Hepatocyte (in vitro differentiated cells): ENCODE measurements around the gene DAB1. TPM values are rescaled to one million over a fixed set of nuclear protein-coding genes. Genes with fewer than 3 reads are reported as not detected.

Experiments used
- DNase-seq: peaks from one replicate; pipeline ENCODE4 v3.0.0-alpha.2; 2016; ENCODE audit warnings: low spot score
- H2AFZ ChIP-seq: fragments of 200-600 bp; sonication (generic); 2 replicates; pipeline ENCODE4 v1.6.0; 2016; ENCODE audit warnings: antibody characterized with exemption, mild to moderate bottlenecking
- H3K27ac ChIP-seq: fragments of 200-600 bp; sonication (generic); 2 replicates; pipeline ENCODE4 v1.5.1; 2016; ENCODE audit warnings: mild to moderate bottlenecking
- H3K27me3 ChIP-seq: fragments of 200-600 bp; sonication (generic); 2 replicates; pipeline ENCODE4 v1.6.1; 2016
- H3K36me3 ChIP-seq: fragments of 200-600 bp; sonication (generic); replicated peaks from 2 replicates; pipeline ENCODE4 v1.5.1; 2016; ENCODE audit warnings: low read depth; ENCODE audit not compliant: insufficient read depth
- H3K4me1 ChIP-seq: fragments of 200-600 bp; sonication (generic); 2 replicates; pipeline ENCODE4 v1.5.1; 2016; ENCODE audit warnings: mild to moderate bottlenecking, moderate library complexity; ENCODE audit not compliant: insufficient read depth
- H3K4me2 ChIP-seq: fragments of 200-600 bp; sonication (generic); 2 replicates; pipeline ENCODE4 v1.6.0; 2016
- H3K4me3 ChIP-seq: fragments of 200-600 bp; sonication (generic); 2 replicates; pipeline ENCODE4 v1.5.1; 2016; ENCODE audit warnings: mild to moderate bottlenecking
- H3K79me2 ChIP-seq: fragments of 200-600 bp; sonication (generic); 2 replicates; pipeline ENCODE4 v1.6.0; 2017; ENCODE audit warnings: mild to moderate bottlenecking
- H3K9me2 ChIP-seq: fragments of 200-600 bp; sonication (generic); replicated peaks from 2 replicates; pipeline ENCODE4 v1.6.0; 2017; ENCODE audit warnings: mild to moderate bottlenecking; ENCODE audit not compliant: insufficient read depth
- H3K9me3 ChIP-seq: fragments of 200-600 bp; sonication (generic); 2 replicates; pipeline ENCODE4 v1.5.1; 2016; ENCODE audit warnings: low read depth, mild to moderate bottlenecking
- H4K20me1 ChIP-seq: fragments of 200-600 bp; sonication (generic); 2 replicates; pipeline ENCODE4 v1.6.0; 2016; ENCODE audit warnings: mild to moderate bottlenecking; ENCODE audit not compliant: insufficient read depth, poor library complexity, severe bottlenecking
- EZH2 ChIP-seq: fragments of 200-600 bp; sonication (generic); IDR thresholded peaks from 2 replicates; pipeline ENCODE4 v1.6.1; 2016; ENCODE audit warnings: antibody characterized with exemption, mild to moderate bottlenecking, borderline replicate concordance
- EZH2phosphoT487 ChIP-seq: fragments of 200-600 bp; sonication (generic); IDR thresholded peaks from one replicate; pipeline ENCODE4 v1.6.1; 2018; ENCODE audit warnings: antibody characterized with exemption, mild to moderate bottlenecking, low read depth, moderate library complexity; ENCODE audit not compliant: unreplicated experiment, severe bottlenecking
- WGBS: methylation state at CpG from one replicate; pipeline ENCODE4 v1.1.6; 2016; ENCODE audit warnings: low lambda C conversion rate; ENCODE audit errors: missing lambda C conversion rate; 5-methylcytosine and 5-hydroxymethylcytosine counted together
- polyA plus RNA-seq: library from polyadenylated mRNA; unstranded; fragments of >200 nt; fragmentation: Nextera tagmentation; extraction: Ambion mirVana; gene quantifications from 2 replicates; pipeline ENCODE4 v1.2.1, GENCODE V29; 2016
- total RNA-seq: library from RNA; depleted of rRNA; stranded (reverse); fragments of >200 nt; gene quantifications from 2 replicates; pipeline ENCODE4 v1.2.3, GENCODE V29; 2014
- TF ChIP-seq, protein P1 (sequence below): fragments of 200-600 bp; sonication (generic); IDR thresholded peaks from 2 replicates; pipeline ENCODE4 v1.5.1; 2016; ENCODE audit warnings: antibody characterized with exemption, mild to moderate bottlenecking; ENCODE audit not compliant: poor library complexity

DAB1 gene
- total and polyA plus RNA-seq, 2 experiments from 2014 or later = 19.5 to 37.6 TPM

DNA sequence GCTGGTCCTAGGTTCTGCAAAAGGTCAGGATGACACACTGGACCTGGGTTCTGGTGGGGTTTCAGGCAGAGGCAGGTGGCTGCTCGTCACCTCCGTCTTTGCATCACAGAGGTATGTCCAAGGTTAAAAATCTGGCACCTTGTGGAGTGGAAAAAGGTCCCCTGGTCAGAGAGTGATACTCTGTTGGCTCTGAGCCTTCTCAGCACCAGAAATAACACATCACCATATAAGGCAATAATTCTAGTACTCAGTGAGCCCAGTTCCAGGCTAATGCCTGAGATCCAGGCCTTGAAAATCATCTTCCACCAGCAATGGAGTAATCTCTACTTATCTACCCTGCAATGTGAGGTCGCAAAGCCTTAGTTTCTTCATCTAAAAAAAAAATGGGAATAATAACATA, 330.7 kb downstream of the DAB1 start:
- Histone ChIP-seq H3K9me3 (no peaks in the 10 kb centered on the region), H4K20me1 (no peaks in the 10 kb centered on the region), H3K36me3 (no peaks in the 10 kb centered on the region), H3K4me2 (no peak overlapping the region), H3K79me2 (no peaks in the 10 kb centered on the region), H3K9me2 (no peaks in the 10 kb centered on the region), H3K4me3 (no peak overlapping the region), H3K27ac (no peak overlapping the region), H3K4me1 (no peaks in the 10 kb centered on the region), H3K27me3 (no peaks in the 10 kb centered on the region), H2AFZ (no peak overlapping the region)
- no peak for TF ChIP-seq EZH2
- no peak for TF ChIP-seq EZH2phosphoT487
- TF ChIP-seq, protein P1, sequence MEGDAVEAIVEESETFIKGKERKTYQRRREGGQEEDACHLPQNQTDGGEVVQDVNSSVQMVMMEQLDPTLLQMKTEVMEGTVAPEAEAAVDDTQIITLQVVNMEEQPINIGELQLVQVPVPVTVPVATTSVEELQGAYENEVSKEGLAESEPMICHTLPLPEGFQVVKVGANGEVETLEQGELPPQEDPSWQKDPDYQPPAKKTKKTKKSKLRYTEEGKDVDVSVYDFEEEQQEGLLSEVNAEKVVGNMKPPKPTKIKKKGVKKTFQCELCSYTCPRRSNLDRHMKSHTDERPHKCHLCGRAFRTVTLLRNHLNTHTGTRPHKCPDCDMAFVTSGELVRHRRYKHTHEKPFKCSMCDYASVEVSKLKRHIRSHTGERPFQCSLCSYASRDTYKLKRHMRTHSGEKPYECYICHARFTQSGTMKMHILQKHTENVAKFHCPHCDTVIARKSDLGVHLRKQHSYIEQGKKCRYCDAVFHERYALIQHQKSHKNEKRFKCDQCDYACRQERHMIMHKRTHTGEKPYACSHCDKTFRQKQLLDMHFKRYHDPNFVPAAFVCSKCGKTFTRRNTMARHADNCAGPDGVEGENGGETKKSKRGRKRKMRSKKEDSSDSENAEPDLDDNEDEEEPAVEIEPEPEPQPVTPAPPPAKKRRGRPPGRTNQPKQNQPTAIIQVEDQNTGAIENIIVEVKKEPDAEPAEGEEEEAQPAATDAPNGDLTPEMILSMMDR = no peak
- no peak for DNase-seq
- 97% methylated on average over 3 of the region's 3 CpGs for WGBS

DNA sequence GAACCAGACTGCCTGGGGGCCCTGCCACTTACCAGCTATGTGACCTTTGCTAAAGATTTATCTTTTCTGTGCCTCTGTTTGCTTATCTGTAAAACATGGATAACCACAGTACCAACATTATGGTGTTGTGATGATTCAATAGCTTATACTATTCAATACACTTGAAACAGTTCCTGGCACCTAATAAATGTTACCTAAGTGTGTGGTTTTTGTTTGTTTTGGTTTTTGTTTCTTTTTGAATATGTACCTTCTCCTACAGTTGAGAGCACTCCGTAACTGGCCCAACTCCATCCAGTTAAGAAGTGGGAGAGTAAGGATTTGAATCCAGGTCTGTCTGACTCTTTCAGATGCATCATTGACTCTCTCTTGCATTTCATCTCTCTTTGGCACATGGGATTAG, 332.2 kb downstream of the DAB1 start:
- no peaks in the 10 kb centered on the region for H3K27me3 ChIP-seq
- no peaks in the 10 kb centered on the region for H3K36me3 ChIP-seq

DNA sequence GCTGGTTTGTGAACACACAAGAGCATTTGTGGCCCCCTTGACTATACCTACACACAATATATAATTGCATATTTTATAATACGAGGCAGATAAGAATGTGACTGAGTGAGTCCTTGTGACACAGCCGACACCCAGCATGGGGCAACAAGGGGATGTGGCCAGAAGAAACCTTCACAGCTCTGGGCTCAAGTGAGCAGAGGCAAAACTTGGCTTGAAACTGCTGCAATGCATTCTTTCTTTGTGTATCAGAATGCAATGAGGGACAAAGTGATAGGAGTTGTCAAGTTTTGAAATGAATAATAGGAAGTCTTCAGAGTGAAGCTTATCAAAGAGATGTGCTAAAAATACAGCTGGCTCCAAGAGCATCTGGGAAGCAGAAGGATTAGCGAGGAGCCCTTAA, 334.0 kb downstream of the DAB1 start:
- no peak overlapping the region for H2AFZ ChIP-seq
- no peak overlapping the region for H3K4me3 ChIP-seq
- H3K36me3 ChIP-seq = no peaks in the 10 kb centered on the region
- H4K20me1 ChIP-seq = no peaks in the 10 kb centered on the region
- H3K4me2 ChIP-seq = no peak overlapping the region
- no peaks in the 10 kb centered on the region for H3K27me3 ChIP-seq
- DNase-seq = no peak
- H3K27ac ChIP-seq = no peak overlapping the region
- no peaks in the 10 kb centered on the region for H3K9me2 ChIP-seq
- TF ChIP-seq, protein P1 = no peak
- TF ChIP-seq EZH2phosphoT487 (no peak), EZH2 (no peak)
- H3K4me1 ChIP-seq = no peaks in the 10 kb centered on the region
- no peaks in the 10 kb centered on the region for H3K9me3 ChIP-seq
- H3K79me2 ChIP-seq = no peaks in the 10 kb centered on the region
- 74% methylated on average over 3 of the region's 3 CpGs for WGBS

More for the DNA sequence above, 332.2 kb downstream of the DAB1 start:
- no peaks in the 10 kb centered on the region for H4K20me1 ChIP-seq
- 70% methylated on average over 1 of the region's 1 CpG for WGBS
- H3K9me3 ChIP-seq = no peaks in the 10 kb centered on the region
- no peak overlapping the region for H3K27ac ChIP-seq
- H3K9me2 ChIP-seq = no peaks in the 10 kb centered on the region
- H2AFZ ChIP-seq = no peak overlapping the region
- H3K79me2 ChIP-seq = no peaks in the 10 kb centered on the region
- no peak for TF ChIP-seq EZH2
- TF ChIP-seq, protein P1 = no peak
- no peak for TF ChIP-seq EZH2phosphoT487
- no peaks in the 10 kb centered on the region for H3K4me1 ChIP-seq
- no peak for DNase-seq
- no peak overlapping the region for H3K4me2 ChIP-seq
- H3K4me3 ChIP-seq = no peak overlapping the region

DNA sequence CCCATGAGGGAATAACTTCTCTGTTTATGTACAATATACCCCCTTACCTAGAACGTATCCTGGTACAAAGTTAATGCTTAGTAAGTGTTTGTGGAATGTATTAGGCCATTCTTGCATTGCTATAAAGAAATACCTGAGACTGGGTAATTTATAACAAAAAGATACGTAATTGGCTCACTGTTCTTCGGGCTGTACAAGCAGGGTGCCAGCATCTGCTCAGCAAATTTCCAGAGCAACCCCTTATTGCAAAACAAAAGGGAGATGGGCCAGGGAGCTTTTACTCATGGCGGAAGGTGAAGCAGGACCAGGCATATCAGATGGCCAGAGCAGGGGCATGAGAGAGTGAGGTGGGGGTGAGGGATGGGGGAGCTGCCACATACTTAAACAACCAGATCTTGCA, 334.6 kb downstream of the DAB1 start:
- Histone ChIP-seq H3K36me3 (no peaks in the 10 kb centered on the region), H3K4me2 (no peak overlapping the region)

More for the DNA sequence above, 334.6 kb downstream of the DAB1 start:
- TF ChIP-seq EZH2phosphoT487 = no peak
- TF ChIP-seq EZH2 = no peak
- TF ChIP-seq, protein P1 = no peak
- no peaks in the 10 kb centered on the region for H4K20me1 ChIP-seq
- no peaks in the 10 kb centered on the region for H3K79me2 ChIP-seq
- no peak overlapping the region for H3K27ac ChIP-seq
- H3K27me3 ChIP-seq = no peaks in the 10 kb centered on the region
- no peak for DNase-seq
- H2AFZ ChIP-seq = no peak overlapping the region
- no peaks in the 10 kb centered on the region for H3K9me3 ChIP-seq
- WGBS = 96% methylated on average over 4 of the region's 4 CpGs
- no peaks in the 10 kb centered on the region for H3K4me1 ChIP-seq
- H3K9me2 ChIP-seq = no peaks in the 10 kb centered on the region
- no peak overlapping the region for H3K4me3 ChIP-seq
